Measurements from ENCODE around the gene STK31.

DNA sequence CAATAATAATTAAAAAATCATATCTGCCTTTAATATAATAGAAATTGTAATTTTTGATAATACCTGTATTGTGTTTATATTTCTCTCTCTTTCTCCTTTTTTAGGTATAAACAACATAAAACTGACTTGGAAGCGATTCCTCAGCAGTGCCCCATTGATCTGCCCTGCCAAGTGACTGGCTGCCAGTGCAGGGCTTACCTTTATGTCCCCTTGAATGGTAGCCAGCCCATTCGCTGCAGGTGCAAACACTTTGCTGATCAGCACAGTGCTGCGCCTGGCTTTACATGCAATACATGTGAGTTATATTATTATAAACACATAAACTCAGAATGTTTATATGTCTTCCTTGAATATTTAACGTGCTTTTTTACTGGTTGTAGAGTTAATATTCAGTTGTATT lies 20.9 kb upstream of the STK31 start:
- no peak for TF ChIP-seq GATA2 (IDR thresholded peaks at IDR 0.05; ENCODE audit: low read depth, low read length)
- TF ChIP-seq GATA3 (IDR thresholded peaks at IDR 0.05; ENCODE audit: low read depth, low read length), result no peak
